ENCODE measurements around the gene SOX14.
A peak's percentile ranks its signal among the peaks of the same experiment; 100 is the strongest.

The SOX14 gene

DNA sequence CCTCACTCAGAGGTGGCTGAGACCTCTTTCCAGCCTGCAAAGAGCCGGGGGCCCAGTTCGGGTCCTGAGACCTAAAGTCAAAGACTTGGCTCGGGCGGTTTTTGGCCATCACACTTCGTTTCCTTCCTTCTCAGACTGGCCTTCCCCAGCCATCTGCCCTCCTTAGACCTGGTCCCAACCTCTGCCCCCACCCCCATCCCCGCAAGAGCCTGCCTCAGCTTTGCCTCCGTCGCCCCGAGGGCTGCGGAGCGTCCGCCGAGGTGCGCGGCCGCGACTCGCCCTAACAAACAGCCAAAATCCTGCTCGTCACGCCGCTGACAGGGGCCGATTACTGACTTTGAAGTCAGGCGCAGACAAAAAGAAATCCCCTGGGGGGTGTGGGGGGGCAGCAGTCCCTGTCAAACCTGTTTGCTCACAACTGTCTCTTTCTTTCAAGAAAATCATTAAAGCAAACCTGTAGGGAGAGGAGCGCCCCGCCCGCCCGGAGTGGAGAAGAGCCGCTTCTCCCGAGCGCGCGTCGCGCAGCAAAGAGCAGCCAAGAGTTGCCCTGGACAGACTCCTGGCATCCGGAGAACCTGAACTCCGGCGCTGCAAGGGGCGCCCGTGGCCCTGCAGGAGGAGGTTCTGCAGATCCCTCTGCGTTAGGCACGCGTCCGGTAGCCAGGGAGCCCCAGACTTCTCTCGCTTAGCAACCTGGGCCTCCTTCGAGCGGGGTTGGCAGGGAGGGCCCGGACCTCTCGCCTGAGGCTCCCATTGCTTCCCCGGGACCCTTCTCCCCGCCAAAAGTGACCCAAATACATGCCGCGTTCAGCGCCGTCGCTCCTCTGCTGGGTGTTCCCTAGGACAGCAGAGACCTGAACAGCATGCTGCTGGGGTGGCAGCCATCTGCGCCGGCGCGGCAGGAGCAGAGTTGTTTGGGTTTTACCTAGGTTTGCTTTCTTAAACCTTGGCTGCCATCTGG is 4.5 kb downstream of the SOX14 start:
- DNase-seq = no peak

DNA sequence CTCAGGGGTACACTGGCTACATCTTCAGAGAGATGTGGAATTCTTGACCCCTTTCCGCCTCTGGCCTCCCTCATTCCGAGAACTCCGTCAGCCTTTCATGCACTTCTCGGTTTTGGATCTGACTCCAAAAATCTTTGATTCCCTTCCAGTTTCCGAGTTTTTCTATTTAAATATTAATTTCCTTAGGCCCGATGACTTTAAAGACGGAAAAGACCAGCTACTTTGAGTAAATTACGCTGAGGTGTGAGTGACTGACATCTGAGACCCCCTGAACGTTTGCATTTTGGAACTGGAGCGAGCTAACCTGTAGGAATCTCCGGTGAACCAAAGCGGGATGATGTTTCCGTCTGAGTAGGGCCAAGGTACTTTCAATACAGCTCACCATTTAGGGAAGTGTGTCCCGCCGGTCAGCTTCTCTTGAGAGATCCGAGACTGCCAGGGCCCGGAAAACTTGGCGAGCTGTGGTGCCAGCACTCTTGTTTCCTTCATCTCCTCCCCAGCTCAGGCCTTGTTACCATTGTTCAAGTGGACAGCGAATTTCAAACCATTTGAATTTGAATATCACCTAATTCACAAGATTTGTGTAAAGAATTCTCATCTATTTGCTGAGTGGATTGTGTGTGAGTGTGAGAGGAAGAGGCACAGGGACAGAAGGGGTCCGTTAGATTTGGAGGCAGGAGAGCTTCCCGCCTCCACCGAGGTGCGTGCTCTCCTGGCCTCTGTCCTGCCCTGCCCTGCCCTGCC is 5.4 kb downstream of the SOX14 start:
- no peak for DNase-seq

DNA sequence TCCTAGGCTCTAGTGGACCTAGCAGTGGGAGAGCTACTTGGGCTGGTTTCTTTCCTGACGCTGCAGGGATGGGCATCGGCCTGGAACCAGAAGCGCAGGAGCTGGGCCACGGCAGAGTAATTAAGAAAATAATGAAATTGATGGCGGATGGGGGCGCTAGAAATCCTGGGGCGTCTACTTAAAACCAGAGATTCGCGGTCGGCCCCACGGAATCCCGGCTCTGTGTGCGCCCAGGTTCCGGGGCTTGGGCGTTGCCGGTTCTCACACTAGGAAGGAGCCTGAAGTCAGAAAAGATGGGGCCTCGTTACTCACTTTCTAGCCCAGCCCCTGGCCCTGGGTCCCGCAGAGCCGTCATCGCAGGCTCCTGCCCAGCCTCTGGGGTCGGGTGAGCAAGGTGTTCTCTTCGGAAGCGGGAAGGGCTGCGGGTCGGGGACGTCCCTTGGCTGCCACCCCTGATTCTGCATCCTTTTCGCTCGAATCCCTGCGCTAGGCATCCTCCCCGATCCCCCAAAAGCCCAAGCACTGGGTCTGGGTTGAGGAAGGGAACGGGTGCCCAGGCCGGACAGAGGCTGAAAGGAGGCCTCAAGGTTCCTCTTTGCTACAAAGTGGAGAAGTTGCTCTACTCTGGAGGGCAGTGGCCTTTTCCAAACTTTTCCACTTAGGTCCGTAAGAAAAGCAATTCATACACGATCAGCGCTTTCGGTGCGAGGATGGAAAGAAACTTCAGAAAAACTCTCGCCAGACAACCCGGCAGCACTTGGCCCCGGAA is 6.1 kb downstream of the SOX14 start:
- no peak for DNase-seq

DNA sequence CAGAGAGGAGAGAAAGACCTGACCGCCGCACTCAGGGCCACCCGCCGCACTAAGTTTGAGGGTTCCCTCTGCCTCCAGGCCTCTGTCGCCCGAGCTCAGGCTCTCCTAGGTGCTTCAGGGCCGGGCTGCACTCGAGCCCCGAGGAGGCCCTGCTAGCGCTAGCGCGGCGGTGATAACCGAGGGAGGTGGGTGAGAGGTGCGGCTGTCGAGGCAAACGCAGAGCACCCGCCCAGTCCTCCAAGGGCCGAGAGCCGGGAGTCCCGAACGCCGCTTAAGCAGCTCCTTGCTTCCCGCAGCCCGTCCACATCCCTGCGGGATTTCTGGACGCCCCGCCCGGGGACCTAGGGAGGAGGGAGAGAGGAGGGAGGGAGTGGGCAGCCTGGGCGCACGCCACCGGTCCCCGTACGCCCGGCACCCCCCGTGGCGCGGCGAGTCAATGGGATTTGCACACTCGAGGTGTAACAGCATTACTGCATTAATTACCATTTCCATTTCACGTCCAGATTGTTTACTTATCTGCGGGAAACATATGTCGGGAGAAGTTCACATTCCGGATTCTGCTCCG is 6.8 kb downstream of the SOX14 start:
- DNase-seq = no peak

DNA sequence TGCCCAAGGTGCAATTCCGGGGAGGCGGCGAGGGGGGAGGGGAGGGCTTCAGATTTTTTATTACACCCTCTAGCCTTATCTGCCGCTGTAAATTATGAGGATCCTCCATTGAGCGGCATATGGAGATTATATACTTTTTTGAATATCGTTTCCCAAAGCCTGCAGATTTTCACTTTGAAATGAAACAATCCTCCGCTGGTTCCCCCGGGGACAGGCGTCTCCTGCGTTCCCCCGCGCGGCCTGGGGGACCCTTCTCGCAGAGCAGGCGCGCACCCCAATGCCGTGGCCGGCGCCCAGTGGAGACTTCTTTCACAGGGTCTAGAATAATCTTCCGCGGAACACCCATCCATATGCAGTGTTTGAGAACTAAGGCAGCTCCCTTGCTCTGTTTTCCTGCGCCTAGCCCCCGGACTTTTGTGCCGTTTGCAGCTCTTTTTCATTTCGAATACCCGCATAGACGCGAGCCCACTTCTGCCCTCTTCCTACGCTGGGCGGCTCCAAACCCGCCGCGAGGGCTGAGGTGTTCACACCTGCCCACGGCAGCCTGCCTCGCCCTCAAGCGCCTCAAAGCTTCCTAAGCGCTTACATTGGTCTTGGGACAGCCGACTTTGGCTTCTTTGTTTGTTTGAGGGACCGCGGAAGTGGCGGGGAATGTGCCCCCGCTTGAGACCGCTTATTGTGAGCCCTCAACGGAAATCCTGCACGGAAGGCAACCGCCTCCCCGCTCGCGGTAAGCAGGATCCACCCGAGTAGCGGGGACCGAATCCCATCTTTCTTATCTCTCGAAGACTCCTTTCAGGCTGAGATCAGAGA is 7.5 kb downstream of the SOX14 start:
- DNase-seq = no peak

DNA sequence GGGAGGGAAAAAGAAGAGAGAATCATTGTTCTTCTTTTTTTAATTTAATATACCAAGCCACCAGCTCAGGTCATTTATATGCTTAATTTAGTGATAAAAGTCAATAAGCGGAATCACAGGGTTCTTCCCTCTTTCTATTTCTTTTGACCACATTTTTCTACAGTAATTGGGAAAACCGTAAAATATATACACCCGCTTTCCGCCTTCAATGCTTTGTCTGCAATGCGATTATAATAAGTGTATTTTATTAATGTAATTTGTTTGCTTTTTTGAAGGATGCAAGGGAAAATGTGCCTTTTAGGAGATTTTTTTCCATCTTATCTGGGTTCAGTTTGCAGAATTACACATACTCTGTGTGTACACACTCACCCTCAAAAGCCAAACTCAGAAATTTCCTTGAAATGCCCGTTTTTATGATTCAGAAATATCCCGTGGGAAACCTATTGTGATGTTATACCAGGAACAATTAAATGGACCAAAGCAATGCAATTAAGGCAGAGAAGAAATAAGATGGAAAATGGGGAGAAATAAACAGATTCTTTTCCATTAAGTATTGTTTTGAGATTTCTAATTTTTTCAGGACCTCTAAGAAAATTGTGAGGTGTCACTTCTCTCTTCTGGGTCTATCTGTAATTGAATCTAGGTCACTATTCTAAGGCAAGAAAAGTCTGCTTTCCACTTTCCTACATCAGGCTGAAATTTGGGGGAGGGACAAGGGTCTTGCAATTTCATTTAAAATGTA is 8.3 kb downstream of the SOX14 start:
- no peak for DNase-seq

DNA sequence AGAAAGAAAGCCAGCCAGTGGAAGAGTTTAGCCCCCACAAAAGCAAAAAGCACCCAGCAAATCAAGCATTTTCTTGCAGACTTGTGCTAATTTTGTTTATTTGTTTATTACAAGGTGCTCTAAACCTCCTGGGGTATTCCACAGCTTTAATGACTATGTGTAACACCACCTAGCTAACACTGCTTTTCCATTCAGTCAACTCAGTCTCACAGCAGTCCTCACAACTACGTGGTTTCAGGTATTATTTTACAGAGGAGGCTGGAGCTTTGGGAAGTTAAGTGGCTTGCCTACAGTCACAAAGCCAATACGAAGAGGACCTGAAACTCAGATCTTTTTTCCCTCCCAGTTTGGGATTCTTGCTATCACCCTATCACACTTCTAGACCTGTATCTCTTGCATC is 14.8 kb downstream of the SOX14 start:
- DNase-seq = no peak

DNA sequence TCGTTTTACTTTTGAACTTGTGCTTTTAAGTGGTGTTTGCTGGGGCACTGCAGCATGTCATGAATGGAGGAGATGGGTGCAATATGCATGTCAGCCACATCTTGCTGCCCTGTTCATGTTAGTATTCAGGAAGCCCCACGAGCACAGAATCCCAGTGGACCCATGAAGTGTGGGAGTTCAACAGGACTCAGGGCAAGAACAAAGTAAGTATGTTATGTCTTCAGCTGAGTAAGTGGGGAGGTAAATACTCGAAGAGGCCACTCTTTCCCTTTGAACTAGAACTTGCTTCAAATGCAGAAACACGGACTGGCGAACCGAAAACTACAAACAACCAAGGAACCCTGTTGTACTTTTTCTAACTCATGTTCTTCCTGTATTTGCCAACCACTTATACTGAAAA is 23.4 kb downstream of the SOX14 start:
- no peak for DNase-seq

DNA sequence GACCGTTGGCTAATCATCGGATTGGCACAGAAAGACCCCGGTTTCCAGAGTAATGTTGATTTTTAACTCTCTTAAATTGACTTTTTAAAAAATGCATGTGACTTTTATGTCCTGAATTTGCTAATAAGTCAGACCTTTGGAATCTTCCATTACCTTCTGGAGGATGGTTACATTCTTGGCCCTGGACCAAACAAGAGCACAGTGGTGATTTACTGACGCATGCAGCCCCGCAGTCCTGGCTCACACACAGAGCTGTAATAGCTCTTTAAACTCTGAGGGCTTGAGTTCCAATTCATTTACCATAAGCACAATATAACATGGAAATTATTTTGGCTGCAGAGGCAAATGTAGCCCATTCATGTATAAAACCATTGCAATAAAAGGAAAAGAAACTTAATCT is 25.1 kb downstream of the SOX14 start:
- DNase-seq = no peak

DNA sequence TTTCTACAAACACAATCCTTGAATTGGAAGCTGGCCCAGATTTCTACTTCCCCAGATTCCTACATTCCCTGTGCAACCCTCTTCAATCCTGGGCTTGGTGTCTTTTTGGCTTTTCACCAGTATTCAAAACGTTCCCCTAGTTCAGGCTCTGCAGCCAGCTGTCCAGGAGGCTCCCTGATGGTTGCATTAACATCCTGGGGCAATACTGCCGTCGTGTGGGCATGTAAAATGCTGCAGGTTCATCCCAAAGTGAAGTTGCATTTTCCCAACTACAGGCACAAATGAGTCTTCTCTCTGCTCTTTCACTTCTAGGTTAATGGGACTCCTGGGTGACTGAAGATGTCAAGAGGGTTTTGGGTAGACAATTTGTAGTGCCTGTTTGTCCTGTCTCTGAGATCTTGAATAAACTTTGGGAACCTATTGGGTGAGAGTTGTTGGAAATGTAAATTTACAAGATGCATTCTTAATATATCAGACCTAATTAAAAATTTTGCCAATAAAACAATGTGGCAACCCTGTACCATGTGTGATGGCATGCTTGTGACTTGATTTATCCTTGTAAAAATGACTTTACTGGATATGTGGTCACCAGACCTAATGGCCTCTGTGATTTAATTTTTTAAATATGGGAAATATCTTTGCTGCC is 28.6 kb downstream of the SOX14 start:
- peak; percentile 35 to 47 for DNase-seq

DNA sequence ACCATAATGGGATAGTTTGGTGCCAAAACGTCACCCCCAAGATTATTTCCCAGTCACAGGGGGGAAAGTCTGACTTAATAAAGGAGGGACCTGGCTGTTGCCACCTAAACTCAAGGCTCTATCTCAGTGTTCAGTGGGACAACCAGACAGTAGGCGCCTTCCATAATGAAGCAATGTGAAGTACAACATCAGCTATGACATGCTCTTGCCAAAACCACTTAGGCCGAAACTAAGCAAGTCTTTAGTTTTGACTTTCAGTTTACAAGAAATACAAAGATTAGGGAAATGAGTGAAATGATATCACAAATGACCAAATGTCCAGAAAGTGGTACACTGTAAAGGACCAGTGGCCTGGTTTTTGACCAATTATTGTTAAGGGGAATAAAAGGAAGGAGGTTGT is 32.9 kb downstream of the SOX14 start:
- DNase-seq = no peak

DNA sequence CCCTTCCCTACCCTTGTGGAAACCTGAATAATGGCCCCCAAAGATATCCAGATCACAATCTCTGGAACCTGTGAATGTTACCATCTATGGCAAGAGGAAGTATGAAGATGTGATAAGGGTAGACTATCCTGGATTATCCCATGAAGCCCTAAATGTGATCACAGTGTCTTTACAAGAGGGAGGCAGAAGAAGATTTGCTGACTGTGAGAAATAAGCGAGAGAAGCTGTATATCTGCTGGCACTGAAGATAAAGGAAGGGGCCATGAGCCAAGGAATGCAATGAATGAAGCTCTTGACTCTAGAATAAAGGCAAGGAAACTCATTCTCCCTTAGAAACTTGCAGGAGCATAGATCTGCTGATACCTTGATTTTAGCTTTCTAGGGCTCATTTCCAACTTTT is 39.1 kb downstream of the SOX14 start:
- no peak for DNase-seq

DNA sequence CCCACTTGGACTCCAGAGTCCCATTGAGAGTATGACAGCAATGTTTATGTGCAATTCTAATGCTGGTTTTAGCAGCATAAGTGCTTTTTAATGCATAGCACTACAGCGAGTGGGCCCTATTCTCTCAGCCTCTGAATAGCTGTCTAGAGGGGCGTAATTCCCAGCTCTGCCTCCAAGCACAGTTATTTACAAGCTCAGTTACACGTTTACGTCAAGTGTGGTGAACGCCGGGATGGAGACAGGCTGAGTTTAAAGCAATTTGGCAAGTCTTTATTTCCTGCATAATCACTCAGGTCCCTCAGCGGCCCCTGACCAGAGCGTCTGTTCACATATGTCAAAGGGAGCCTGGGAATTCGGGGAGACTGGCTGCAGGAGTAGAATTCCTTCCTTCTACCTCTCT is 43.9 kb downstream of the SOX14 start:
- no peak for DNase-seq

DNA sequence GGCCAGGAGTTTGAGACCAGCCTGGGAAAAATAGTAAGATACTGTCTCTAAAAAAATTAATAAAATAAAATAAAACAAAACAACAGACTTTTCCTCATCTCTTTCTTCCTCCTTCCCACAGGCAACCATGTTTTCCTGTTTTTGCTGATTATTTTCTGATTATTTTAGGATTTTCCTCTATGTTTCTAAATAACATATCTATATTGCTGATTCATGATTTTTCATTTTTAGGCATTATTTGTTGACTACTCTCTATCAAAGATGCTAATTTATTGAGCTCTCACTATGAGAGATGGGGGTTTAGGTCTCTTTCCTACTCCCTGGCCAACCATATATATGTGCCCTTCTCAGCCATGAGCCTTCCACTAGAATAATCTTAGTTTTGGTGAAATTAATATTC is 45.4 kb downstream of the SOX14 start:
- DNase-seq = no peak

DNA sequence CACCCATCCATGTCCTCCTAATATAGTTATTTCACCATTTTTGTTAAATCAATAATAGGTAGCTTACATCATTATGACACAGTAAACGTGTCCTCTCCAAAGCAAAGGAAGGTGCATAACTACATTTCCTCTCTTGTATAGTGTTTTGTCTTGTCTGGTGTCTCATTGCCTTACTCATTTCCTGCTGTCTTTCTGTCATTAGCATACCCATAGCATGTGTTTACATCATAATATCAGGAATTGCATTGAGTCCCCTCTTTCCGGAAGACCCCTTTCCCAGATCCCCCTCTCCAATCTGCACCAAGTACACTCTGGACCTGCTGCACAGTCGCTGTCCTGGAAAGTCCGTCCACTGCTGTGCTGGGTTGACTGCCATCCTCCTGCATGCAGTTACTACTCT is 47.9 kb downstream of the SOX14 start:
- DNase-seq = no peak

DNA sequence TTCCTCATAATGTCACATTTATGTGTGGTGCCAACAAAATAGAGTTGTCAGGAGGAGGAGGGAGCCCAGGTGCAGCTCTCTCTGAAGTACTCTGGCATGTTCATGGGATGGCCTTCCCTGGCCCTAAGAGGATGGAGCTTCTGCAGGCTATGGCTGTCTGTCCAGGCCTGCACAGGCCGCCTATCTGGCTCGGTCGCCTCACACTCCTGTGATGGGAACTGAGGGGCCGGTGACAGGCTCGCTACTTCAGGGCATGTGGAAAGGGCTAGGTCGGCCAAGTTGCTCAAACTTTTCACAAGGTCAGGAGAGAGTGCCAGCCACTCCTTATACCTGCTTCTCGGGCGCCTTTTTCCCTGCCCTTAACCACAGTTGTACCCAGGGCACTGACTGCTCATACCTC is 51.1 kb downstream of the SOX14 start:
- no peak for DNase-seq
